HL-60 (cell line): ENCODE results near the gene SRPK2.
"Not testable (repeated sequence)": the region's sequence is repeated elsewhere in the genome, so short reads cannot be mapped to it uniquely, and the experiment has no call there.

Experiments
- DNase-seq, 2 experiments: peaks; one replicate each; pipeline ENCODE4 v3.0.0-alpha.2; 2010 to 2020; ENCODE audit warnings: low read depth in 1 of 2, low spot score in 1 of 2
- H3K27ac ChIP-seq: fragments of 250-450 bp; sonication (Bioruptor Pico); replicated peaks from 2 replicates; pipeline ENCODE4 v1.5.1; 2020; ENCODE audit warnings: mild to moderate bottlenecking, moderate library complexity
- H3K27me3 ChIP-seq: fragments of 250-450 bp; sonication (Bioruptor Pico); 2 replicates; pipeline ENCODE4 v1.5.1; 2021; ENCODE audit warnings: mild to moderate bottlenecking, moderate library complexity; ENCODE audit not compliant: insufficient read depth, poor library complexity, severe bottlenecking
- H3K4me3 ChIP-seq: replicated peaks from 2 replicates; pipeline ENCODE4 v1.5.1; 2011; ENCODE audit warnings: mild to moderate bottlenecking, control low read depth, low read length; ENCODE audit not compliant: insufficient read depth
- CTCF ChIP-seq: IDR thresholded peaks from one replicate; pipeline ENCODE4 v1.5.1; 2011; ENCODE audit warnings: low read length, control low read depth, inconsistent platforms; ENCODE audit not compliant: insufficient read depth
- GABPA ChIP-seq: IDR thresholded peaks from 2 replicates; pipeline ENCODE4 v1.6.1; 2012; ENCODE audit warnings: low read depth
- POLR2AphosphoS5 ChIP-seq: IDR thresholded peaks from 2 replicates; pipeline ENCODE4 v1.6.1; 2012; ENCODE audit warnings: low read depth
- REST ChIP-seq: IDR thresholded peaks from 2 replicates; pipeline ENCODE4 v1.6.1; 2012; ENCODE audit warnings: low read depth; ENCODE audit not compliant: insufficient replicate concordance
- SPI1 ChIP-seq: IDR thresholded peaks from 2 replicates; pipeline ENCODE4 v1.6.1; 2012; ENCODE audit warnings: low read depth, mild to moderate bottlenecking, borderline replicate concordance

SRPK2 gene

GRCh38 chr7:105352901-105353668 lies 35.6 kb downstream of the SRPK2 start:
- H3K27me3 ChIP-seq, result no peaks in the 10 kb centered on the region
- DNase-seq, result no peak
- peak overlapping the region; percentile 31 for H3K27ac ChIP-seq
- TF ChIP-seq REST (no peak), SPI1 (no peak), GABPA (no peak), CTCF (no peak), POLR2AphosphoS5 (no peak)
- no peak overlapping the region for H3K4me3 ChIP-seq

- H3K27me3 ChIP-seq, result no peaks in the 10 kb centered on the region
- TF ChIP-seq SPI1 (peak; percentile 31; the same call in 1 of the 2 replicates), GABPA (no peak)
- DNase-seq, result peak; percentile 94 to 97
- H3K4me3 ChIP-seq, result no peak overlapping the region
- peak overlapping the region; percentile 43 for H3K27ac ChIP-seq
Observed at GRCh38 chr7:105352018-105352612, 36.6 kb downstream of the SRPK2 start.

GRCh38 chr7:105350906-105351305 lies 37.8 kb downstream of the SRPK2 start:
- H3K27ac ChIP-seq, result peak overlapping the region; percentile 33
- H3K27me3 ChIP-seq, result no peaks in the 10 kb centered on the region
- no peak for DNase-seq
- TF ChIP-seq GABPA (no peak), CTCF (no peak), REST (no peak), SPI1 (no peak), POLR2AphosphoS5 (no peak)
- H3K4me3 ChIP-seq, result no peak overlapping the region

- not testable (repeated sequence) for DNase-seq, H3K27ac ChIP-seq
Observed at GRCh38 chr7:105348177-105348576, 40.5 kb downstream of the SRPK2 start.

More at GRCh38 chr7:105348177-105348576, 40.5 kb downstream of the SRPK2 start:
- H3K27me3 ChIP-seq, H3K4me3 ChIP-seq: not testable (repeated sequence)
